Hepatocyte (in vitro differentiated cells): Measurements from ENCODE around the gene TMCC1. TPM values are rescaled to one million over a fixed set of nuclear protein-coding genes. Genes with fewer than 3 reads are reported as not detected.

Source experiments
- DNase-seq: peaks from one replicate; pipeline ENCODE4 v3.0.0-alpha.2; 2016; ENCODE audit warnings: low spot score
- H2AFZ ChIP-seq: fragments of 200-600 bp; sonication (generic); 2 replicates; pipeline ENCODE4 v1.6.0; 2016; ENCODE audit warnings: antibody characterized with exemption, mild to moderate bottlenecking
- H3K27ac ChIP-seq: fragments of 200-600 bp; sonication (generic); 2 replicates; pipeline ENCODE4 v1.5.1; 2016; ENCODE audit warnings: mild to moderate bottlenecking
- H3K27me3 ChIP-seq: fragments of 200-600 bp; sonication (generic); 2 replicates; pipeline ENCODE4 v1.6.1; 2016
- H3K36me3 ChIP-seq: fragments of 200-600 bp; sonication (generic); replicated peaks from 2 replicates; pipeline ENCODE4 v1.5.1; 2016; ENCODE audit warnings: low read depth; ENCODE audit not compliant: insufficient read depth
- H3K4me1 ChIP-seq: fragments of 200-600 bp; sonication (generic); 2 replicates; pipeline ENCODE4 v1.5.1; 2016; ENCODE audit warnings: mild to moderate bottlenecking, moderate library complexity; ENCODE audit not compliant: insufficient read depth
- H3K4me2 ChIP-seq: fragments of 200-600 bp; sonication (generic); 2 replicates; pipeline ENCODE4 v1.6.0; 2016
- H3K4me3 ChIP-seq: fragments of 200-600 bp; sonication (generic); 2 replicates; pipeline ENCODE4 v1.5.1; 2016; ENCODE audit warnings: mild to moderate bottlenecking
- H3K79me2 ChIP-seq: fragments of 200-600 bp; sonication (generic); 2 replicates; pipeline ENCODE4 v1.6.0; 2017; ENCODE audit warnings: mild to moderate bottlenecking
- H3K9me2 ChIP-seq: fragments of 200-600 bp; sonication (generic); replicated peaks from 2 replicates; pipeline ENCODE4 v1.6.0; 2017; ENCODE audit warnings: mild to moderate bottlenecking; ENCODE audit not compliant: insufficient read depth
- H3K9me3 ChIP-seq: fragments of 200-600 bp; sonication (generic); 2 replicates; pipeline ENCODE4 v1.5.1; 2016; ENCODE audit warnings: low read depth, mild to moderate bottlenecking
- H4K20me1 ChIP-seq: fragments of 200-600 bp; sonication (generic); 2 replicates; pipeline ENCODE4 v1.6.0; 2016; ENCODE audit warnings: mild to moderate bottlenecking; ENCODE audit not compliant: insufficient read depth, poor library complexity, severe bottlenecking
- EZH2 ChIP-seq: fragments of 200-600 bp; sonication (generic); IDR thresholded peaks from 2 replicates; pipeline ENCODE4 v1.6.1; 2016; ENCODE audit warnings: antibody characterized with exemption, mild to moderate bottlenecking, borderline replicate concordance
- EZH2phosphoT487 ChIP-seq: fragments of 200-600 bp; sonication (generic); IDR thresholded peaks from one replicate; pipeline ENCODE4 v1.6.1; 2018; ENCODE audit warnings: antibody characterized with exemption, mild to moderate bottlenecking, low read depth, moderate library complexity; ENCODE audit not compliant: unreplicated experiment, severe bottlenecking
- WGBS: methylation state at CpG from one replicate; pipeline ENCODE4 v1.1.6; 2016; ENCODE audit warnings: low lambda C conversion rate; ENCODE audit errors: missing lambda C conversion rate; 5-methylcytosine and 5-hydroxymethylcytosine counted together
- polyA plus RNA-seq: library from polyadenylated mRNA; unstranded; fragments of >200 nt; fragmentation: Nextera tagmentation; extraction: Ambion mirVana; gene quantifications from 2 replicates; pipeline ENCODE4 v1.2.1, GENCODE V29; 2016
- total RNA-seq: library from RNA; depleted of rRNA; stranded (reverse); fragments of >200 nt; gene quantifications from 2 replicates; pipeline ENCODE4 v1.2.3, GENCODE V29; 2014
- TF ChIP-seq, protein P1 (sequence below): fragments of 200-600 bp; sonication (generic); IDR thresholded peaks from 2 replicates; pipeline ENCODE4 v1.5.1; 2016; ENCODE audit warnings: antibody characterized with exemption, mild to moderate bottlenecking; ENCODE audit not compliant: poor library complexity

The TMCC1 gene
- total and polyA plus RNA-seq, 2 experiments from 2014 or later: 7.0 to 17.3 TPM

DNA sequence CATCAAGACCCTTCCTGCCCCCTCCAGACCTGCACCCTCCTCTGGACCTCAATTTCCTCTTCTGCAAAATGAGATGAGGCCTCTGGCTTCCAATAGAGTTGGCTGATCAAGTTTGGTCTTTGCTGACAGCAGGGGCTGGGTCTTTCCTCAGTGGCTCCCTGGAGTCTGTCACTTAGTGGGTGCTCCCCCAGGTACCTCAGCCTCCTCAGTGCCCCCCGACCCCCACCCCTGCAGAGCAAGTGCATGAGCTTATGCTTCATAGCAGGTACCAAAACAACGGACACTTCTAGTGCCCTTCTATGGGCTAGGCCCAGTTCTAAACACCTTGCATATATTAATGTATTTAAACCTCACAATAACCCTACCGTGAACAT lies 280.2 kb downstream of the TMCC1 start:
- Histone ChIP-seq H2AFZ (no peak overlapping the region), H3K4me2 (no peak overlapping the region), H3K4me3 (no peak overlapping the region), H3K79me2 (no peaks in the 10 kb centered on the region), H3K9me3 (no peaks in the 10 kb centered on the region), H3K27ac (no peak overlapping the region), H4K20me1 (no peaks in the 10 kb centered on the region), H3K9me2 (no peaks in the 10 kb centered on the region), H3K4me1 (peaks cover 7% of the 10 kb centered on the region), H3K27me3 (no peaks in the 10 kb centered on the region), H3K36me3 (no peaks in the 10 kb centered on the region)
- DNase-seq: no peak
- 89% methylated on average over 3 of the region's 3 CpGs for WGBS
- TF ChIP-seq EZH2phosphoT487 (no peak), EZH2 (no peak)
- TF ChIP-seq, protein P1, sequence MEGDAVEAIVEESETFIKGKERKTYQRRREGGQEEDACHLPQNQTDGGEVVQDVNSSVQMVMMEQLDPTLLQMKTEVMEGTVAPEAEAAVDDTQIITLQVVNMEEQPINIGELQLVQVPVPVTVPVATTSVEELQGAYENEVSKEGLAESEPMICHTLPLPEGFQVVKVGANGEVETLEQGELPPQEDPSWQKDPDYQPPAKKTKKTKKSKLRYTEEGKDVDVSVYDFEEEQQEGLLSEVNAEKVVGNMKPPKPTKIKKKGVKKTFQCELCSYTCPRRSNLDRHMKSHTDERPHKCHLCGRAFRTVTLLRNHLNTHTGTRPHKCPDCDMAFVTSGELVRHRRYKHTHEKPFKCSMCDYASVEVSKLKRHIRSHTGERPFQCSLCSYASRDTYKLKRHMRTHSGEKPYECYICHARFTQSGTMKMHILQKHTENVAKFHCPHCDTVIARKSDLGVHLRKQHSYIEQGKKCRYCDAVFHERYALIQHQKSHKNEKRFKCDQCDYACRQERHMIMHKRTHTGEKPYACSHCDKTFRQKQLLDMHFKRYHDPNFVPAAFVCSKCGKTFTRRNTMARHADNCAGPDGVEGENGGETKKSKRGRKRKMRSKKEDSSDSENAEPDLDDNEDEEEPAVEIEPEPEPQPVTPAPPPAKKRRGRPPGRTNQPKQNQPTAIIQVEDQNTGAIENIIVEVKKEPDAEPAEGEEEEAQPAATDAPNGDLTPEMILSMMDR: no peak

DNA sequence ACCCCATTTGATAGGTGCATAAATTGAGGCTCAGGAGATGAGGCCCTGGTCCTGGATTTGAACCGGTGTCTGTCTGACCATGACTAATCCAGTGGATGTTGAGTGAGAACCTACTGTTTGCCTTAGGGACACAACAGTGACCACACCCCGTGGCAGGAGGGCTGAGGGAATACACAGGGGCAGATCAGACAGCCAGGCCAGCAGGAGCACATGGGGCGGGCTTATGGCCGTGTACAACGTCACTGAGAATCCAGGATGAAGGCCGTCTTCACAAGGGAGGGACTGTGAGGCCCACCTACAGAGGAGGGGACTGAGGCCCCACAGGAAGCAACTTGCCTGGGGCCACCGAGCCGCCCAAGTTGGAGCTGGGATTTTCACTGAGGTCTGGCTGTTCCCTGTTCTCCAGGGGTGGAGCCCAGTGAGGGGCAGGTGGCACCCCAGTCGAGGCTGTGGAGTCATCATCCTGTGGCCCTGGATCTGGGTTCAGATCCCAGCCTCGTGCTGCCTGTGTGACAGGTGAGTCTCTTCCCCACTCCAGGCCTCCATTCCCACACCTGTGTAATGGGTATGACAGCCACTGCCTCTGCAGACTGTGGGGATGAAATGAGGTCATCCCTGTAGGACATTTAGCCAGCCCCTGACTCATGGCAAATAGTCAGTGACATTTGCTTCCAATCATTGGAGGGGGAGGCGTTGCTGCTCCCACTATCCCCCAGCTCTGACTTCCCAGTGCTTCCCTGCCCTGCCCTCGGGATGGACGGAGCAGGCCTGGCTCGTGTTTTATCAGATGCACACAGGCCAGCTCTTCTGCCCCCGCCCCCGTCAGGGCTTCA lies 280.8 kb downstream of the TMCC1 start:
- Histone ChIP-seq H3K36me3 (no peaks in the 10 kb centered on the region), H4K20me1 (no peaks in the 10 kb centered on the region), H3K79me2 (no peaks in the 10 kb centered on the region), H3K9me2 (no peaks in the 10 kb centered on the region), H2AFZ (no peak overlapping the region), H3K27me3 (no peaks in the 10 kb centered on the region), H3K4me1 (peaks cover 9% of the 10 kb centered on the region), H3K9me3 (no peaks in the 10 kb centered on the region), H3K4me2 (no peak overlapping the region), H3K27ac (no peak overlapping the region), H3K4me3 (no peak overlapping the region)
- 76% methylated on average over 16 of the region's 16 CpGs for WGBS
- no peak for DNase-seq
- TF ChIP-seq, protein P1: no peak
- TF ChIP-seq EZH2: no peak
- TF ChIP-seq EZH2phosphoT487: no peak

- Histone ChIP-seq H3K79me2 (no peaks in the 10 kb centered on the region), H3K4me2 (no peak overlapping the region), H3K4me1 (peaks cover 15% of the 10 kb centered on the region), H3K27ac (no peak overlapping the region), H3K36me3 (no peaks in the 10 kb centered on the region), H4K20me1 (no peaks in the 10 kb centered on the region), H3K9me2 (no peaks in the 10 kb centered on the region), H3K9me3 (no peaks in the 10 kb centered on the region), H3K4me3 (no peak overlapping the region), H3K27me3 (no peaks in the 10 kb centered on the region), H2AFZ (no peak overlapping the region)
- DNase-seq: no peak
- TF ChIP-seq EZH2phosphoT487 (no peak), EZH2 (no peak)
- TF ChIP-seq, protein P1: no peak
- 45% methylated on average over 25 of the region's 25 CpGs for WGBS
Measured at GRCh38 chr3:129611812-129612533, 281.5 kb downstream of the TMCC1 start.
